ENCODE results near the gene PCDHB9. TPM values are rescaled to one million over a fixed set of nuclear protein-coding genes. Genes with fewer than 3 reads are reported as not detected.
"Not testable (repeated sequence)": the region's sequence is repeated elsewhere in the genome, so short reads cannot be mapped to it uniquely, and the experiment has no call there.

The PCDHB9 gene
- total RNA-seq, 1 donor: 1.8 TPM

DNA sequence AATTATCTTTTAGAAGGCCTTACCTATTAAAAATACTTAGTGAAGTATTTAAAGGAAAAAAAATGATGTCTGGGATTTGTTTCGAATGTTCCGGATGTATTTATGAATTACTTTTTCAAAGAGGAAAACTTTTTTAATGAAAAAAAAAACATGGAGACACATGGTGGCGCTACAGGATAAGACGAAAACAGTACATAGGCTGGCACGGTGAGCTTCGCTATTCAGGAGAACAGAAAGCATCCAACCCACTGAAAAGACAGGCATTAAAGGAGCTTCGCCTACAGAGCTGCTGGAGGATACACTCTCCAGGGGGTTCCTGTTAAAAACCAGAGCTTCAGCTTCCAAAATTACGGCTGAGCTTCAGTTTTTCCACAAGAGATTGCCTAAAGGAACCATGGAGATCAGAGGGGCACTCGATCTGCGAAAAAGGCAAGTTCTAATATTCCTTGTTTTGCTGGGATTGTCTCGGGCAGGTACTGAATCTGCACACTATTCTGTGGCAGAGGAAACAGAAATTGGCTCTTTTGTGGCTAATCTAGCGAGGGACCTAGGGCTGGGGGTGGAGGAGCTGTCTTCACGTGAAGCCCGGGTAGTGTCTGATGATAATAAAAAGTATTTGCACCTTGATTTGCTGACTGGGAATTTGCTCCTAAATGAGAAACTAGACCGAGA lies 36.3 kb downstream of the PCDHB9 start, which contains the start of gene PCDHB14:
Gene PCDHB14, plus strand, starts transcription at position 232 of the 672 bp plus-strand sequence. Its CDS starts 163 bp downstream, at position 395.
- Histone ChIP-seq H3K9me3 (ENCODE audit: low read depth, low read length) (no peaks in the 10 kb centered on the region), H2AFZ (ENCODE audit: low read length) (peak within 1 kb of the TSS; percentile 42), H3K27ac (ENCODE audit: low read depth, low read length) (no peak within 1 kb of the TSS), H3K4me2 (ENCODE audit: insufficient read depth, low read length) (peak within 1 kb of the TSS; percentile 65), H3K4me3 (ENCODE audit: insufficient read depth, low read length) (peak within 1 kb of the TSS; percentile 62), H3K27me3 (ENCODE audit: insufficient read depth, low read length) (no peaks in the 10 kb centered on the region), H3K79me2 (ENCODE audit: insufficient read depth, low read length) (no peaks in the 10 kb centered on the region), H3K4me1 (ENCODE audit: insufficient read depth, low read length) (no peaks in the 10 kb centered on the region), H3K36me3 (ENCODE audit: insufficient read depth, low read length) (no peaks in the 10 kb centered on the region), H4K20me1 (ENCODE audit: insufficient read depth, low read length) (no peaks in the 10 kb centered on the region)
- DNase-seq (ENCODE audit: insufficient read length, low spot score, missing footprints): no peak
- TF ChIP-seq, protein P1, sequence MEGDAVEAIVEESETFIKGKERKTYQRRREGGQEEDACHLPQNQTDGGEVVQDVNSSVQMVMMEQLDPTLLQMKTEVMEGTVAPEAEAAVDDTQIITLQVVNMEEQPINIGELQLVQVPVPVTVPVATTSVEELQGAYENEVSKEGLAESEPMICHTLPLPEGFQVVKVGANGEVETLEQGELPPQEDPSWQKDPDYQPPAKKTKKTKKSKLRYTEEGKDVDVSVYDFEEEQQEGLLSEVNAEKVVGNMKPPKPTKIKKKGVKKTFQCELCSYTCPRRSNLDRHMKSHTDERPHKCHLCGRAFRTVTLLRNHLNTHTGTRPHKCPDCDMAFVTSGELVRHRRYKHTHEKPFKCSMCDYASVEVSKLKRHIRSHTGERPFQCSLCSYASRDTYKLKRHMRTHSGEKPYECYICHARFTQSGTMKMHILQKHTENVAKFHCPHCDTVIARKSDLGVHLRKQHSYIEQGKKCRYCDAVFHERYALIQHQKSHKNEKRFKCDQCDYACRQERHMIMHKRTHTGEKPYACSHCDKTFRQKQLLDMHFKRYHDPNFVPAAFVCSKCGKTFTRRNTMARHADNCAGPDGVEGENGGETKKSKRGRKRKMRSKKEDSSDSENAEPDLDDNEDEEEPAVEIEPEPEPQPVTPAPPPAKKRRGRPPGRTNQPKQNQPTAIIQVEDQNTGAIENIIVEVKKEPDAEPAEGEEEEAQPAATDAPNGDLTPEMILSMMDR (IDR thresholded peaks at IDR 0.05; ENCODE audit: extremely low read depth, low read depth, low read length): peak; percentile 42

DNA sequence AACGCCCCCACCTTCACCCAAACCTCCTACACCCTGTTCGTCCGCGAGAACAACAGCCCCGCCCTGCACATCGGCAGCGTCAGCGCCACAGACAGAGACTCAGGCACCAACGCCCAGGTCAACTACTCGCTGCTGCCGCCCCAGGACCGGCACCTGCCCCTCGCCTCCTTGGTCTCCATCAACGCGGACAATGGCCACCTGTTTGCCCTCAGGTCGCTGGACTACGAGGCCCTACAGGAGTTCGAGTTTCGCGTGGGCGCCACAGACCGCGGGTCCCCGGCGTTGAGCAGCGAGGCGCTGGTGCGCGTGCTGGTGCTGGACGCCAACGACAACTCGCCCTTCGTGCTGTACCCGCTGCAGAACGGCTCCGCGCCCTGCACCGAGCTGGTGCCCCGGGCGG lies 37.9 kb downstream of the PCDHB9 start:
- H4K20me1 ChIP-seq (ENCODE audit: insufficient read depth, low read length); H3K4me2 ChIP-seq (ENCODE audit: insufficient read depth, low read length); H3K36me3 ChIP-seq (ENCODE audit: insufficient read depth, low read length); H3K4me1 ChIP-seq (ENCODE audit: insufficient read depth, low read length); H3K79me2 ChIP-seq (ENCODE audit: insufficient read depth, low read length); H3K4me3 ChIP-seq (ENCODE audit: insufficient read depth, low read length); H3K27me3 ChIP-seq (ENCODE audit: insufficient read depth, low read length); H2AFZ ChIP-seq (ENCODE audit: low read length); H3K27ac ChIP-seq (ENCODE audit: low read depth, low read length); DNase-seq (ENCODE audit: insufficient read length, low spot score, missing footprints); H3K9me3 ChIP-seq (ENCODE audit: low read depth, low read length): not testable (repeated sequence)

DNA sequence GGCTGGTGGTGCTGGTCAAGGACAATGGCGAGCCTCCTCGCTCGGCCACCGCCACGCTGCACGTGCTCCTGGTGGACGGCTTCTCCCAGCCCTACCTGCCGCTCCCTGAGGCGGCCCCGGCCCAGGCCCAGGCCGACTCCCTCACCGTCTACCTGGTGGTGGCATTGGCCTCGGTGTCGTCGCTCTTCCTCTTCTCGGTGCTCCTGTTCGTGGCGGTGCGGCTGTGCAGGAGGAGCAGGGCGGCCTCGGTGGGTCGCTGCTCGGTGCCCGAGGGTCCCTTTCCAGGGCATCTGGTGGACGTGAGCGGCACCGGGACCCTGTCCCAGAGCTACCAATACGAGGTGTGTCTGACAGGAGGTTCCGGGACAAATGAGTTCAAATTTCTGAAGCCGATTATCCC lies 38.5 kb downstream of the PCDHB9 start:
- not testable (repeated sequence) for H4K20me1 ChIP-seq (ENCODE audit: insufficient read depth, low read length); DNase-seq (ENCODE audit: insufficient read length, low spot score, missing footprints); H3K27me3 ChIP-seq (ENCODE audit: insufficient read depth, low read length); H3K4me1 ChIP-seq (ENCODE audit: insufficient read depth, low read length); H3K79me2 ChIP-seq (ENCODE audit: insufficient read depth, low read length); H2AFZ ChIP-seq (ENCODE audit: low read length); H3K27ac ChIP-seq (ENCODE audit: low read depth, low read length); H3K4me2 ChIP-seq (ENCODE audit: insufficient read depth, low read length); H3K36me3 ChIP-seq (ENCODE audit: insufficient read depth, low read length); H3K9me3 ChIP-seq (ENCODE audit: low read depth, low read length); H3K4me3 ChIP-seq (ENCODE audit: insufficient read depth, low read length)

DNA sequence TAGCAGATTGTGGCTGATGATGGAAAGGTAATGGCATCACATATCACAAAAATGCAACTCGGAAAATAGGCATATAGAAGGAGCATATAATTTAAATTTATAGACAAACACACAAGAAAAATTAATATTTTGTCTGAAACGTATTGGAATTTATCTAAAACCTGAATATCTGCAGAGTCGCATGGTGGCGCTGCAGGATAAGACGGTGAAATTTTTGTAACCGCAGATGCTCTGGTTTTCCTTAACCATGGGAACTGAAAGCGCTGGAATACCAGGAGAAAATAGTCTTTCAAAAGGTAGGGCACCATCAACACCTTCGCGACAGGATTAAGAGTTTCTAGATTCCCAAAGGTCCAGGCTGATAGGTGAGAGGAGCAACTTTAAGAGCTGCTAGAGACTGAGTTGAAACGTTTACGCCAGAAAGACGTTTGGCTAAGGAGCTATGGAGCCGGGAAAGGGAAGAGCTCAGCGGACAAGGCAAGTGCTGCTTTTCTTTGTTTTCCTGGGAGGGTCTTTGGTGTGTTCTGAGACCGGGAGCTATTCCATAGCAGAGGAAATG lies 47.2 kb downstream of the PCDHB9 start:
- Histone ChIP-seq H3K27ac (ENCODE audit: low read depth, low read length) (no peak overlapping the region), H3K4me3 (ENCODE audit: insufficient read depth, low read length) (peak overlapping the region; percentile 48), H2AFZ (ENCODE audit: low read length) (no peak overlapping the region), H3K36me3 (ENCODE audit: insufficient read depth, low read length) (no peaks in the 10 kb centered on the region), H3K27me3 (ENCODE audit: insufficient read depth, low read length) (no peaks in the 10 kb centered on the region), H3K9me3 (ENCODE audit: low read depth, low read length) (peaks cover 4% of the 10 kb centered on the region), H3K79me2 (ENCODE audit: insufficient read depth, low read length) (no peaks in the 10 kb centered on the region), H4K20me1 (ENCODE audit: insufficient read depth, low read length) (no peaks in the 10 kb centered on the region), H3K4me2 (ENCODE audit: insufficient read depth, low read length) (peak overlapping the region; percentile 16), H3K4me1 (ENCODE audit: insufficient read depth, low read length) (no peaks in the 10 kb centered on the region)
- DNase-seq (ENCODE audit: insufficient read length, low spot score, missing footprints): no peak
- TF ChIP-seq, protein P1 (IDR thresholded peaks at IDR 0.05; ENCODE audit: extremely low read depth, low read depth, low read length): peak; percentile 35

DNA sequence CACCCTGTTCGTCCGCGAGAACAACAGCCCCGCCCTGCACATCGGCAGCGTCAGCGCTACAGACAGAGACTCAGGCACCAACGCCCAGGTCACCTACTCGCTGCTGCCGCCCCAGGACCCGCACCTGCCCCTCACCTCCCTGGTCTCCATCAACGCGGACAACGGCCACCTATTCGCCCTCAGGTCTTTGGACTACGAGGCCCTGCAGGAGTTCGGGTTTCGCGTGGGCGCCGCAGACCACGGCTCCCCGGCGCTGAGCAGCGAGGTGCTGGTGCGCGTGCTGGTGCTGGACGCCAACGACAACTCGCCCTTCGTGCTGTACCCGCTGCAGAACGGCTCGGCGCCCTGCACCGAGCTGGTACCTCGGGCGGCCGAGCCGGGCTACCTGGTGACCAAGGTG lies 49.0 kb downstream of the PCDHB9 start:
- not testable (repeated sequence) for H4K20me1 ChIP-seq (ENCODE audit: insufficient read depth, low read length); H3K4me3 ChIP-seq (ENCODE audit: insufficient read depth, low read length); H3K9me3 ChIP-seq (ENCODE audit: low read depth, low read length); H3K36me3 ChIP-seq (ENCODE audit: insufficient read depth, low read length); H3K4me1 ChIP-seq (ENCODE audit: insufficient read depth, low read length); DNase-seq (ENCODE audit: insufficient read length, low spot score, missing footprints); H3K4me2 ChIP-seq (ENCODE audit: insufficient read depth, low read length); H3K79me2 ChIP-seq (ENCODE audit: insufficient read depth, low read length); H3K27me3 ChIP-seq (ENCODE audit: insufficient read depth, low read length); H2AFZ ChIP-seq (ENCODE audit: low read length); H3K27ac ChIP-seq (ENCODE audit: low read depth, low read length)

Measured in osteoblast (primary cell).